ENCODE data around the gene CCNJL. TPM values are rescaled to one million over a fixed set of nuclear protein-coding genes. Genes with fewer than 3 reads are reported as not detected.

The CCNJL gene
- polyA plus RNA-seq, 2 of the 4 experiments (the other 2 are of a cell fraction) = 7.4 to 16.2 TPM

DNA sequence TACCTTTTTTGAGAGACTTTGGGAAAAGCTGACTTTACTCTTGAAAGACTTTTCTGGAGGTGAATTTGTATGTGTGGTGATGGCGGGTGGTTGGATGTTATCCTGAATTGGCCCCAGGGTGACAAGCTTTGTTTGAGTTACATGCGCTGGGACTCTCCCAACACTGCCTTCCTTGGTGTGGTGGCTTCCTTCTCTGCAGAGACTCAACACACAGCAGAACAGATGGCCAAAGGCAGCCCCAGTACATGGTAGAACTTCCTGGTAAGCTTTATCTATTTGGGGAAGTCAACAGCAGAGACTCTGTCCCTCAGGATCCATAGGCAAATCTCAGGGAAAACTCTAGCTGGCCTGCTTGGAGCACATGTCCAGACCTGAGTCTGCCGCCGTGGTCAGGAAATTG lies 39.9 kb upstream of the CCNJL start (continued):
- TF ChIP-seq, protein P1, sequence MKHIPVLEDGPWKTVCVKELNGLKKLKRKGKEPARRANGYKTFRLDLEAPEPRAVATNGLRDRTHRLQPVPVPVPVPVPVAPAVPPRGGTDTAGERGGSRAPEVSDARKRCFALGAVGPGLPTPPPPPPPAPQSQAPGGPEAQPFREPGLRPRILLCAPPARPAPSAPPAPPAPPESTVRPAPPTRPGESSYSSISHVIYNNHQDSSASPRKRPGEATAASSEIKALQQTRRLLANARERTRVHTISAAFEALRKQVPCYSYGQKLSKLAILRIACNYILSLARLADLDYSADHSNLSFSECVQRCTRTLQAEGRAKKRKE (CRISPR knock-in tag; IDR thresholded peaks at IDR 0.05; ENCODE audit: low read depth) = no peak
- TF ChIP-seq NR3C1 (IDR thresholded peaks at IDR 0.05) = no peak
- no peak for TF ChIP-seq CEBPB (IDR thresholded peaks at IDR 0.05)
- TF ChIP-seq, protein P2, sequence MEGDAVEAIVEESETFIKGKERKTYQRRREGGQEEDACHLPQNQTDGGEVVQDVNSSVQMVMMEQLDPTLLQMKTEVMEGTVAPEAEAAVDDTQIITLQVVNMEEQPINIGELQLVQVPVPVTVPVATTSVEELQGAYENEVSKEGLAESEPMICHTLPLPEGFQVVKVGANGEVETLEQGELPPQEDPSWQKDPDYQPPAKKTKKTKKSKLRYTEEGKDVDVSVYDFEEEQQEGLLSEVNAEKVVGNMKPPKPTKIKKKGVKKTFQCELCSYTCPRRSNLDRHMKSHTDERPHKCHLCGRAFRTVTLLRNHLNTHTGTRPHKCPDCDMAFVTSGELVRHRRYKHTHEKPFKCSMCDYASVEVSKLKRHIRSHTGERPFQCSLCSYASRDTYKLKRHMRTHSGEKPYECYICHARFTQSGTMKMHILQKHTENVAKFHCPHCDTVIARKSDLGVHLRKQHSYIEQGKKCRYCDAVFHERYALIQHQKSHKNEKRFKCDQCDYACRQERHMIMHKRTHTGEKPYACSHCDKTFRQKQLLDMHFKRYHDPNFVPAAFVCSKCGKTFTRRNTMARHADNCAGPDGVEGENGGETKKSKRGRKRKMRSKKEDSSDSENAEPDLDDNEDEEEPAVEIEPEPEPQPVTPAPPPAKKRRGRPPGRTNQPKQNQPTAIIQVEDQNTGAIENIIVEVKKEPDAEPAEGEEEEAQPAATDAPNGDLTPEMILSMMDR (IDR thresholded peaks at IDR 0.05) = no peak
- TF ChIP-seq RARB (CRISPR knock-in tag; IDR thresholded peaks at IDR 0.05) = no peak
- TF ChIP-seq, protein P3, sequence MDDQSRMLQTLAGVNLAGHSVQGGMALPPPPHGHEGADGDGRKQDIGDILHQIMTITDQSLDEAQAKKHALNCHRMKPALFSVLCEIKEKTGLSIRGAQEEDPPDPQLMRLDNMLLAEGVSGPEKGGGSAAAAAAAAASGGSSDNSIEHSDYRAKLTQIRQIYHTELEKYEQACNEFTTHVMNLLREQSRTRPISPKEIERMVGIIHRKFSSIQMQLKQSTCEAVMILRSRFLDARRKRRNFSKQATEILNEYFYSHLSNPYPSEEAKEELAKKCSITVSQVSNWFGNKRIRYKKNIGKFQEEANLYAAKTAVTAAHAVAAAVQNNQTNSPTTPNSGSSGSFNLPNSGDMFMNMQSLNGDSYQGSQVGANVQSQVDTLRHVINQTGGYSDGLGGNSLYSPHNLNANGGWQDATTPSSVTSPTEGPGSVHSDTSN (IDR thresholded peaks at IDR 0.05) = no peak
- no peak for TF ChIP-seq FOSL2 (IDR thresholded peaks at IDR 0.05)
- TF ChIP-seq FOSL2 (CRISPR knock-in tag; IDR thresholded peaks at IDR 0.05) = no peak
- no peak for TF ChIP-seq ESRRA (IDR thresholded peaks at IDR 0.05; ENCODE audit: borderline replicate concordance, low read length)
- TF ChIP-seq RNF2 (IDR thresholded peaks at IDR 0.05; ENCODE audit: borderline replicate concordance, low read depth) = no peak
- no peak for TF ChIP-seq JUN (IDR thresholded peaks at IDR 0.05)

DNA sequence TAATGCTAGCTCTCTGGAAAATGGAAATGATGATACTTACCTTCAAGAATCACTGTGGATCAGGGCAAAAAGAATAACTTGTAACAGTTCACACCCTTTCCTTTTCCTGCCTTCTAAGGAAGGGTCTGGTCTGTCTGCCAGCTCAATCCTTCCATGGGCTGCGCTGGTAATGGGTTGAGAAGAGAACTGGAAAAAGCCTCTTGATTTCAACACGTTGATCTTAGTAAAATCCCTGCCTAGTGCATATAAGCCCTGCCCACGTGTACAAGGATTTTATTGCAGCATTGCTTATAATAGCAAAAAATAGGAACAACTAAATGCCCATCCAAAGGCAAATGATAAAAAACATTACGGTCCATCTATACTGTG lies 37.6 kb upstream of the CCNJL start:
- TF ChIP-seq, protein P4, sequence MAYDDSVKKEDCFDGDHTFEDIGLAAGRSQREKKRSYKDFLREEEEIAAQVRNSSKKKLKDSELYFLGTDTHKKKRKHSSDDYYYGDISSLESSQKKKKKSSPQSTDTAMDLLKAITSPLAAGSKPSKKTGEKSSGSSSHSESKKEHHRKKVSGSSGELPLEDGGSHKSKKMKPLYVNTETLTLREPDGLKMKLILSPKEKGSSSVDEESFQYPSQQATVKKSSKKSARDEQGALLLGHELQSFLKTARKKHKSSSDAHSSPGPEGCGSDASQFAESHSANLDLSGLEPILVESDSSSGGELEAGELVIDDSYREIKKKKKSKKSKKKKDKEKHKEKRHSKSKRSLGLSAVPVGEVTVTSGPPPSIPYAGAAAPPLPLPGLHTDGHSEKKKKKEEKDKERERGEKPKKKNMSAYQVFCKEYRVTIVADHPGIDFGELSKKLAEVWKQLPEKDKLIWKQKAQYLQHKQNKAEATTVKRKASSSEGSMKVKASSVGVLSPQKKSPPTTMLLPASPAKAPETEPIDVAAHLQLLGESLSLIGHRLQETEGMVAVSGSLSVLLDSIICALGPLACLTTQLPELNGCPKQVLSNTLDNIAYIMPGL (CRISPR knock-in tag; IDR thresholded peaks at IDR 0.05; ENCODE audit: borderline replicate concordance) = no peak
- Histone ChIP-seq H3K4me2 (no peak overlapping the region), H3K9me3 (no peaks in the 10 kb centered on the region), H3K27ac (no peak overlapping the region), H3K4me1 (peaks cover 3% of the 10 kb centered on the region; the same call in 2 of the 3 replicates), H3K4me3 (no peak overlapping the region)
- ChIA-PET POLR2A (interaction anchor here (0.7 kb wide), 1 partner anchor 8 kb away, joined by 3 read pairs; no protein-coding TSS in a partner anchor), CTCF (interaction anchor here (0.6 to 10.1 kb wide), 6 partner anchors 41 to 328 kb away, joined by 3 to 244 read pairs (median 3); no protein-coding TSS in a partner anchor)
- DNase-seq (ENCODE audit: low read depth in 1 of 2, low spot score in 1 of 2) = no peak
- no peak for FAIRE-seq
- WGBS (ENCODE audit: missing lambda C conversion rate) = 52% methylated on average over 4 of the region's 4 CpGs
- no peak for ATAC-seq

DNA sequence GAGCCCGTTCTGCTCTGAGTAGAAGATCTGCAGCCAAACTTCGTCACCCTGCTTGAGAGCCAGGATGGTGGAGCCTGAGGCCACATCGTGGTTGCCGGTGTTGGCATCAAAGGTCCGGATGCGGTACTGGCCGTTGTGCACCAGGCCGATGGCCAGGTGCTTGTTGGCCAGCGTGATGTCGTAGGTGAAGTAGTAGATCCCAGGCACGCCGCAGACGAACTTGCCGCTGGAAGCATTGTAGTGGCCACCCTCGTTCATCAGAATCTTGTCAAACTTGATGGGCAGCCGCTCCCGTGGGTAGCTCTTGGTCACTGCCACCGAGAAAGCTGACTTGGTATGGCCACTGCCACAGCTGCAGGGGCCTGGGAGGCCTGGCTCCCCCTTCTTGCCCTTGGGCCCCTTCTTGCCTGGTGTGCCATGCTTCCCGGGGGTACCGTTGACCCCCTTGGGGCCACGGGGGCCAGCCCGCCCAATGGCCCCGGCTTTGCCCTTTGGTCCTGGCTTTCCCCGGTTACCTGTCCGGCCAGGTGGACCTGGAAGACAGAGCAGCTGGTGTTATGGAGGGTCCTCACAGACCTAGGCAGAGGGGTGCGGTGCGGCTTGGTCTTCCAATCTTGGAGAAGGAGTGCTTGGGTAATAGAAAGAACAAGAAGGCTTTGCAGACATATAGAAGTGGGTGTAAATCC lies 37.0 kb upstream of the CCNJL start:
- no peak overlapping the region for H3K4me2 ChIP-seq
- CTCF ChIA-PET = interaction anchor here (0.9 to 10.1 kb wide), 5 partner anchors 42 to 328 kb away, joined by 3 to 244 read pairs (median 3); no protein-coding TSS in a partner anchor
- POLR2A ChIA-PET = no interaction called here
- H3K9me3 ChIP-seq = no peaks in the 10 kb centered on the region
- no peak for FAIRE-seq
- DNase-seq (ENCODE audit: low read depth in 1 of 2, low spot score in 1 of 2) = no peak
- no peak overlapping the region for H3K4me3 ChIP-seq
- no peak overlapping the region for H3K27ac ChIP-seq
- peaks cover 4% of the 10 kb centered on the region; the same call in 2 of the 3 replicates for H3K4me1 ChIP-seq
- no peak for ATAC-seq
- 78% methylated on average over 22 of the region's 27 CpGs for WGBS (ENCODE audit: missing lambda C conversion rate)
- TF ChIP-seq HOXA7 (CRISPR knock-in tag; IDR thresholded peaks at IDR 0.05) = no peak

DNA sequence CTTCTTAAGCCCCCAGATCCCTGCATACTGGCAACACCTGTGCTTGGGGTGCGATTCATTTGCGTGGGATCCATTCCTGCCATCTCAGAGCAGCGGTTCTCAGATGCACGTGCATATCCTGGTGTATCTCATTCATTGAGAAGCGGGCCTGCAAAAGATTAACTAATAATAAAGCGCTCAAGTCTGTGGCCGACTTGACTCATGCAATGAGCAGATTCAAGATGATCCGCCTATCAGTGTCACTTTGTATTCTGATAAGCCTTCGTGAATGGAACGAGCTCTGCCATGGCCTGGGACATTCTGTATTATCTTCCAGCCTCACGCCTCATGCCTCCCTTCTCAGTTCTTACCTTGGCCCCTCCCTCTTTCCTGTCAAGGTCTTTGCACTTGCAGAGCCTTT lies 35.7 kb upstream of the CCNJL start:
- FAIRE-seq (no peak), ATAC-seq (no peak), DNase-seq (ENCODE audit: low read depth in 1 of 2, low spot score in 1 of 2) (no peak)
- TF ChIP-seq EP300 (IDR thresholded peaks at IDR 0.05) (no peak), MYC (IDR thresholded peaks at IDR 0.05; ENCODE audit: borderline replicate concordance, low read length) (no peak), CEBPB (IDR thresholded peaks at IDR 0.05) (no peak), SMC3 (IDR thresholded peaks at IDR 0.05) (no peak), CHD4 (IDR thresholded peaks at IDR 0.05; ENCODE audit: borderline replicate concordance) (no peak), FOSB (CRISPR knock-in tag; IDR thresholded peaks at IDR 0.05) (no peak), JUN (IDR thresholded peaks at IDR 0.05) (no peak), MAFK (IDR thresholded peaks at IDR 0.05; ENCODE audit: partially characterized antibody) (no peak), EHF (CRISPR knock-in tag; IDR thresholded peaks at IDR 0.05) (no peak)
- TF ChIP-seq, protein P5, sequence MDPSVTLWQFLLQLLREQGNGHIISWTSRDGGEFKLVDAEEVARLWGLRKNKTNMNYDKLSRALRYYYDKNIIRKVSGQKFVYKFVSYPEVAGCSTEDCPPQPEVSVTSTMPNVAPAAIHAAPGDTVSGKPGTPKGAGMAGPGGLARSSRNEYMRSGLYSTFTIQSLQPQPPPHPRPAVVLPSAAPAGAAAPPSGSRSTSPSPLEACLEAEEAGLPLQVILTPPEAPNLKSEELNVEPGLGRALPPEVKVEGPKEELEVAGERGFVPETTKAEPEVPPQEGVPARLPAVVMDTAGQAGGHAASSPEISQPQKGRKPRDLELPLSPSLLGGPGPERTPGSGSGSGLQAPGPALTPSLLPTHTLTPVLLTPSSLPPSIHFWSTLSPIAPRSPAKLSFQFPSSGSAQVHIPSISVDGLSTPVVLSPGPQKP (IDR thresholded peaks at IDR 0.05; ENCODE audit: low read depth, low read length) = no peak
- Histone ChIP-seq H3K9me3 (no peaks in the 10 kb centered on the region), H3K4me1 (peaks cover 4% of the 10 kb centered on the region; the same call in 2 of the 3 replicates), H3K4me3 (no peak overlapping the region), H3K27ac (no peak overlapping the region), H3K4me2 (no peak overlapping the region)
- WGBS (ENCODE audit: missing lambda C conversion rate) = 83% methylated on average over 11 of the region's 11 CpGs
- POLR2A ChIA-PET = no interaction called here
- CTCF ChIA-PET = interaction anchor here (0.9 to 10.1 kb wide), 7 partner anchors 18 to 326 kb away, joined by 3 to 244 read pairs (median 3); no protein-coding TSS in a partner anchor

Data from A549 (cell line).